ENCODE measurements around the gene NAPB. TPM values are rescaled to one million over a fixed set of nuclear protein-coding genes. Genes with fewer than 3 reads are reported as not detected.

Gene NAPB
- total and polyA plus RNA-seq, 2 of the 8 experiments (the other 6 are each of a cell fraction or from before 2014, with no cell fraction given), result 6.2 to 12.3 TPM

GRCh38 chr20:23350196-23350903 lies 70.9 kb downstream of the NAPB start, which contains the start of gene NXT1:
TSS of gene NXT1 (plus strand) at chr20:23350791. CDS start at chr20:23354042, 3,251 bp downstream.
- Histone ChIP-seq H3K4me1 (replicated peaks in 1 of 4; ENCODE audit: control insufficient read depth in 3 of 4, insufficient read depth in 4 of 4, low read length in 3 of 4) (peaks cover 0 to 8% (median 4%) of the 10 kb centered on the region in 4 experiments; a peak in 5 of 7 replicates), H2BK12ac (ENCODE audit: low read depth, low read length) (peak within 1 kb of the TSS; percentile 34; the same call in 1 of the 2 replicates), H3K27ac (ENCODE audit: low read depth, low read length) (peak within 1 kb of the TSS; percentile 79), H2BK15ac (ENCODE audit: low read length) (peak within 1 kb of the TSS; percentile 93; the same call in 1 of the 2 replicates), H2BK5ac (ENCODE audit: low read depth, low read length) (peak within 1 kb of the TSS; percentile 94), H3K4me3 (ENCODE audit: extremely low read depth in 1 of 4, insufficient read depth in 2 of 4, low read depth in 3 of 4, low read length in 4 of 4) (peak within 1 kb of the TSS; percentile 79 to 90 (median 86)), H3K79me2 (ENCODE audit: control insufficient read depth in 1 of 2, insufficient read depth in 2 of 2, low read length in 2 of 2) (peaks cover 7 to 28% of the 10 kb centered on the region in 2 experiments; a peak in 3 of 4 replicates), H3K18ac (ENCODE audit: extremely low read depth, low read length) (peak within 1 kb of the TSS; percentile 81), H3K9ac (replicated peaks in 1 of 4; ENCODE audit: extremely low read depth in 1 of 4, low read depth in 3 of 4, low read length in 3 of 4) (peak within 1 kb of the TSS; percentile 45 to 66 (median 56); a peak in 6 of 7 replicates), H4K8ac (ENCODE audit: extremely low read depth, insufficient read depth, low read length) (peak within 1 kb of the TSS; percentile 83; the same call in 1 of the 2 replicates), H3K23me2 (ENCODE audit: low read depth, low read length) (peaks cover 10% of the 10 kb centered on the region; the same call in 1 of the 2 replicates), H4K5ac (ENCODE audit: insufficient read length, low read depth, low read length) (peak within 1 kb of the TSS; percentile 71), H3K9me3 (ENCODE audit: insufficient read depth in 2 of 2, low read depth in 1 of 2, low read length in 1 of 2) (no peaks in the 10 kb centered on the region), H4K91ac (replicated peaks; ENCODE audit: insufficient read length, low read length) (peak within 1 kb of the TSS; percentile 58), H3K56ac (replicated peaks; ENCODE audit: insufficient read length, low read depth, low read length) (peak within 1 kb of the TSS; percentile 66), H2AK5ac (ENCODE audit: low read depth, low read length) (no peak within 1 kb of the TSS), H3K27me3 (replicated peaks in 1 of 4; ENCODE audit: control insufficient read depth in 3 of 4, extremely low read depth in 1 of 4, insufficient read depth in 3 of 4, low read length in 3 of 4) (no peaks in the 10 kb centered on the region), H3K23ac (ENCODE audit: insufficient read length) (no peak within 1 kb of the TSS), H2AFZ (ENCODE audit: low read length) (peak within 1 kb of the TSS; percentile 54; the same call in 1 of the 2 replicates), H3K36me3 (ENCODE audit: control insufficient read depth in 2 of 4, insufficient read depth in 4 of 4, low read length in 3 of 4) (peaks cover 0 to 9% (median 9%) of the 10 kb centered on the region in 4 experiments; a peak in 6 of 8 replicates), H2BK20ac (ENCODE audit: low read length) (no peak within 1 kb of the TSS), H2BK120ac (replicated peaks; ENCODE audit: low read depth, low read length) (no peak within 1 kb of the TSS), H3K4me2 (ENCODE audit: insufficient read depth in 1 of 2, low read depth in 2 of 2, low read length in 2 of 2) (peak within 1 kb of the TSS; percentile 91 to 96), H3K14ac (ENCODE audit: insufficient read length) (no peak within 1 kb of the TSS), H4K20me1 (replicated peaks in 1 of 2; ENCODE audit: control insufficient read depth in 1 of 2, insufficient read depth in 2 of 2, low read length in 2 of 2) (peaks cover 0 to 10% of the 10 kb centered on the region in 2 experiments), H3K79me1 (ENCODE audit: low read depth, low read length) (peaks cover 5% of the 10 kb centered on the region; the same call in 1 of the 2 replicates), H3K4ac (replicated peaks; ENCODE audit: insufficient read length, low read depth, low read length) (peak within 1 kb of the TSS; percentile 45)
- DNase-seq (ENCODE audit: low read depth in 1 of 2, low spot score in 2 of 2) (peak; percentile 90 to 98), FAIRE-seq (peak; percentile 52)
- WGBS, 2 experiments (ENCODE audit: extremely low coverage in 1 of 2, insufficient coverage in 1 of 2, insufficient read length in 1 of 2, insufficient replicate concordance in 2 of 2, low coverage in 1 of 2, low lambda C conversion rate in 2 of 2, missing lambda C conversion rate in 1 of 2), result 3% methylated on average over 57 of the region's 65 CpGs; no CpG with 5 or more reads in 1 of the 2 experiments
- ChIA-PET POLR2A (ENCODE audit: partially characterized antibody) (interaction anchor here (0.8 to 2.2 kb wide), 11 partner anchors 9 to 309 kb away, joined by 3 to 14 read pairs (median 3); partner anchors contain the start of gene GZF1), CTCF (ENCODE audit: partially characterized antibody) (interaction anchor here (0.7 to 2.0 kb wide), 10 partner anchors 11 to 300 kb away, joined by 3 to 13 read pairs (median 4); no protein-coding TSS in a partner anchor)
- TF ChIP-seq BRCA1 (IDR thresholded peaks at IDR 0.05; ENCODE audit: low read depth, low read length), result no peak
